HG03095 (cell line): Measurements from ENCODE around the gene CAPN13.

ENCODE experiments used
- ATAC-seq: cut with Tn5 transposase; IDR thresholded peaks from one replicate; pipeline ENCODE4 v1.9.1; 2021; ENCODE audit warnings: moderate library complexity; ENCODE audit not compliant: unreplicated experiment

Gene CAPN13

DNA sequence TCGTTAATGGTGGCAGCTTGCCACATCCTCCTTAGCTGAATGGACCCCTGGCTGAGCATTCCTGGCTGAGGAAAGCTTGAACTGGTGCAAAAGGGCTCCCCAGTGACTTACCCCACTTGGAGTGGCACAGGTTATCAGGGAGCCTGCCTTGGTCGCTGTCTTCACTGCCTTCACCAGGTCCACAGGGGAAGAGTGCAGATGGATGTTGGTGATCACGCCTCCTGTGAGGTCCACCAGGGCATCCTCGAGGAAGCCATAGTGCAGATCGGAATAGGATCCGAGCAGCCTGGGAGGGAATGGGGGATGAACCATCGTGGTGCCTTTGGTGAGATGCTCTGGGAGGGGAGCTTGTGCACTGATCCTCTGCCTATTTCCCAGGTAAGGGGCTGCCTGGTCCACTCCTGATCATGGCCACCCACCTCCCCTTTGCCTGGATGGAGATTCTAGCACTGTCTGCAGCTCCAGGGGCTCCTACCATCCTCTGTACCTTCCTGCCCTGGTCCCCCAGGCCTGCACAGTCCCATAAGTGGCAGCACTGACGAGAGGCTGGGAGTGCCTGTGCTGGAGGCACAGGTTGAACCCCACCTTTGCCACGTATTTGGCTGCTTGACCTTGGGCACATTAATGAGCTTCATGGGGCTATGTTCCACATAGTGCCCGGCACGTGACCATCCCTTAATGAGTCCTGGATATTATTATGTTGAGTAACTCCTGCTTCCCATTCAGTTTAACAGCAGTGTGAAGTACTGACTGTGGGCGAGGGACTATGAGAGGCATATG lies 43.0 kb downstream of the CAPN13 start:
- no peak for ATAC-seq

DNA sequence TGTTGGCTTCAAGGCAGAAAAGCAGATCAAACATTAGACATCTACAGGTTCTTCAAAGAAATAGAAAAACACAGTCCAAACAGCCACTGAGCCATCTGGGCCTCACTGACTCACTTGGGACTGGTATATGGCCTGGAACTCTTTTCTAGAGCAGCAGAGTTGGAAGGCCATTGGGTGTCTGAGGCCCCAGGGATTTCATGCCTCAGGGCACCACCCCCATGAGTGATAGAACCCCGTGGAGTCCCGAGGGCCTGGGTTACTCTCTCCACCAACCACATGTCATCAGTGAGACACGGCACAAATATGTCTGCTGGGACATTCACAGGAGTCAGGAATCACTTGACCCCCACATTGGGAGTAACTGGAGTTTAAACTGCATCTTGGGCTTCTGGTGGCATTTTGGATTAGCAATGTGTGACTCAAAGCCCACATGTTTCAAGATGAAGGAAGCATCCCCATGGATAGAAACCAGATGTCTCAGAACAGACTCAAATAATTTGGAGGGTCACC lies 44.0 kb downstream of the CAPN13 start:
- ATAC-seq = no peak

DNA sequence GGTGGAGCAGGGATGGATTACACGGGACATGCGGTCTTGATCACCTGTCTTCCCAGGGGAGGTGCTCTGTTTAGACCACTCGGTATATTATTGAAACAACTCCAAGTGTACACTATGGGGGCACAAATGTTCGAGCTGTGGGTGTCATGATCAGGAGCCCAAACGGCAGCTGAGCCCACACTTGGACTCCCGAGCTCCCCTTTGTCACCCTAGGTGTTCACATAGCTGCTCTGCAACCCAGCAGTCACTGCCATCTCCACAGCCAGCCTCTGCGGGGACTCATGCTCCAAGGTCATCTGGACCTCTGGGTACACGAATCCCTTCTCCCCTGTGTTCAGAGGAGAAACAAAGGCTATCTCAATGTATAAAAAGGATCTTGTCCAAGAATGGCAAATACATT lies 46.0 kb downstream of the CAPN13 start:
- no peak for ATAC-seq

DNA sequence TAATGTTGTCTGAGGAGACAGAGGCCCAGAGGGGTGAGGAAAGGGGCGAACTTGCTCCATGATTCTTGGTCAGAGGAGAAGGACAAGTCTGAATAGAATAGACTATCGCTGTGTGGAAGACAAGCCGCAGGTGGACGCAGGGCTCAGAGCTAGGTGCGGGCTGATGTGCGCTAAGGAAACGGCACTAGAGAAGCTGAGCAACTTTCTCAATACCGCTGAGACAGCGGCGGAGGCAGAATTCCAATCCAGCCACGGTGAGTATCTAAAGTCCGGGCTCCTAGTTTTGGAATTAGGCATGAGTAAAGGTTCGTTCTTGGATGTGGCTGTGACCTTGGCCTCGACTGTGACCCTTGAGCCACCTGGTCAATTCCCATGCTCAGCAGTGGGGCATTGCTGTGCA lies 47.8 kb downstream of the CAPN13 start:
- ATAC-seq = no peak

DNA sequence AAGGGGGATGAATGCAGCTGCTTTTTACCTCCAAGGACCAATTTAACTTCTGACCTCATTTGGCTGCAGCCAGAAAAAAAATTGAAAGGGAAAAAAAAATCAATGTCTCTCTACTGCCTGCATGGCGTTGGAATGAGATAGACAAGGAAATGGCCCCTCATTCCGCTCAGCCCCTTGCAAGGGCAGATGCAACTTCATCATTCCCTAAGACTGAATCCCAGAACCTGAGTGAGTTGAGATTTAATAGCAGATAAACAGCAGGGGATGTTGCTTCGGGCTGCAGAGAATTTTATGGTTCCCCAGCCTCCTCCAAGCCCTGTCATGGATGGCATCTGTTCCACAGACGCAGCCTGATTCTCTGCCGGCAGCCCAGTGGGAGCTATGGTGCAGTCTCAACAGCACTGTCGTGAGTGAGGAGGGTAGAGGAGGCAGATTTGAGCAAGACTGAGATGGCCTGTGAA lies 49.0 kb downstream of the CAPN13 start:
- ATAC-seq = no peak

DNA sequence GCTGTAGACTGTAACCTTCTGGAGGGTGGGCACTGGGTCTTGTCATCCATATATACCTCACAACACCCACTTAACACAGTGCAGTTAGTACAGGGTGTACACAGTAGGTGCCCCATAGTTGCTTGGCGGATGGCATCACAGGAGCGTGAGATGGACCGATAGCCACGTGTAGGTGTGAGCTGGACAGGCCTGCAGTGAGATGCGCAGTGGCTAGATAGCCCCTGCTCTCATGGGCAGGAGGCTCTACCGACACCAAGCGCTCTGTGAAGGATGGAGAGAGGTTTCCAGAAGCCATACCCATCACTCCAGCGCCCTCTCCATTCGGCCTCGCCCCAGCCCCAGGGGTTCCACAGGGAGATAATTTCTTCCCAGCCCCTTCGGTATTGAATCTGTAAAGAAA lies 49.5 kb downstream of the CAPN13 start:
- no peak for ATAC-seq

DNA sequence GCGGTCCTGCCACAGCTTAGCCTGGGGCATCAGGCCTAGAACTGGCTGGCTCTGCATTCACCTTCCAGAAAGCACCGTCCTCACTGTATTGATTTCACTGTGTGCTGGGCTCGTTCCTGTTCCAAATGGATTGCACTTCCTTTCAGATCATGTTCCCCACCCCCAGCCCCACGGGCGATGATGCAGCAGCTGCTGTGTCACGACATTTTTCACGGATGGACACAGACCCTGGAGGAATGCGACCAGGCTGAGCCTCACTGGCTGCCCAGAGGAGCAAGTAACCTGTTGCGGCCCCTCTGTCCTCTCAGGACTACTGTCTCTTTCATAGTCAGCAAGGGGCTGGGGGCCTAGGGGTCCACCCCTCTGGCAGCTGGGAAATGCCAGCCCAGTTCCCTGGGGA lies 50.3 kb downstream of the CAPN13 start:
- ATAC-seq = no peak

DNA sequence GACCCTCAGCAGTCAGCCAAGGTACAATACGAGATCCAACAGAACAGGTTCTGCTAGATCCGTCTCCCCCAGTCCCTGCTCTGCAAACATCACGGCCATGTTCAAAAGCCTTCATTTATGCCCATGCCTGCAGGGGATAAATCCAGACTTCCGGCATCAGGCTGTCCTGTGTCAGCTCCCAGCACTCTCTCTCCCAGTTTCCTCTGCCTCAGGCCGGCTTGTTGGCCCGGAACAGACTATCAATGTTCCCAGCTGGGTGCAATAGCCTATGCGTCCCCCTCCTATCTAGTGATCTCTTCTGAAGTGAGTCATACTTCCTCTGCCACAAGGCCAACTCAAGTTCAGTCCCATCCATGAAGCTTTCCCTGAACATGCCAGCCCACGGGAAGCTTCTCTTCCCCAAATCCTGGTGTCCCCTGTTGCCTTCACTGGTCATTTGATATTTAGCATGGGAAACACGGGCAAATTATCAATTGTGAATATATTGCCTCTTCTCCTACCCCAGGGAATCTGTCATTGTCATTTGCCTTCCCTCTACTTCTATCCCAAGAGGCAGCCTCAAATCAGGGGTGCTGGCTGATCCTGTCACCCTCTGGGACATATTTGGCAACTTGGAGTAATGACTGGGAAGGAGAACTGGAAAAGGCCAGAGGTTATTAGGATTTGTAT lies 51.1 kb downstream of the CAPN13 start:
- ATAC-seq = no peak

DNA sequence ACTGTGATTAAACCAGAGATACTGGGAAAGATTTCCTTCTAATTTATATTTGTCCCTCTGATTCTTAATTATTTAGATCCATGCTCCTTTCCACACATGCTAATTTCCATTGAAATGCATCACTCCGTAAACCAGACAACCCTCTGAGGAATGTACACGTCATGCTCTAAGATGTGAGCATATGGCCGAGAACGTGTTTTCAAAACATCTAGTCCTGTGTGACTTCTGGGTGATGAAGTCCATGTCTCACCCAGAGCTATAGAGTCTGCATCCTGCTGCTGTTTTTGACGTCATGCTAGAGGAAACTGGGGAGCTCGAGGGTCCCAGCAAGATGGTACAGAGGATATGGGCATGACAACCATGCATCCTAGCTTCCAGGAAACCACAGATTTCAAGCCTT lies 53.6 kb downstream of the CAPN13 start:
- ATAC-seq = no peak

DNA sequence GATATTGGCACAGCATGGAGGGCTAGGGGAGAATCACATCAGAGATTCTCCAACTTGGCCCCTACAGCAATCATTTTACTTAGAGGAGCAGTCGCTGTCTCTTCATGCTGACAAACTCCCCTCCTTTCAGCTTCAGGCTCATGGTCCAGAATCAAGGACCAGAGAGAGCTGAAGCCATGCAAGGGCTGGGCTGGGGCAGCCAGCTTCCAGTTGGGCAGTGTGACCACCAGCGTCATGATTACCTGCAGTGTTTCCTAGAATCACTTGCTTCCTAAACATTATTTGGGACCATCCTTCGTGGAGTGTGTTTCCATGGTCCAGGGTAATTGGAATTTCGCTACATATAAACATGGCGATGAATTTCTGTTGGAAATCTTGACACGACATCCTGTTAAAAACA lies 54.4 kb downstream of the CAPN13 start:
- ATAC-seq = no peak

DNA sequence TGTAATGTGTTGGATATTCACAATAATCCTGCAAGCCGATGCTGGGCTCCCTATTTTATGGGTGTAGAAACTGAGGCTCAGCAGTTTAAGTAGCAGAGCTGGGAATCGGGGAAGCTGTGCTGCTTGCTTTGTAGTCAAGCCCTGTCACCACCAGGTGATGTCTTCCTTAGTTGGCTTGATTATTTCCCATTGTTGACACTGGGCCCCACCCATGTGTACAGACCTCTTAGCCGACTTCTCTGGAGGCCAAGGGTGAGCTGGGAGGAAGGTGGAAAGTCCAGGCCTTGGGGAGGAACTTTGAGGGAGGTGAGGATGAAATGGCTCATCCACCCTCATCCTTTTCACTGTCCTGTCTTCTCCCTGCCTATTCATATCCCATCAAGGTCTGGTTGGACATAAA lies 60.0 kb downstream of the CAPN13 start:
- no peak for ATAC-seq

DNA sequence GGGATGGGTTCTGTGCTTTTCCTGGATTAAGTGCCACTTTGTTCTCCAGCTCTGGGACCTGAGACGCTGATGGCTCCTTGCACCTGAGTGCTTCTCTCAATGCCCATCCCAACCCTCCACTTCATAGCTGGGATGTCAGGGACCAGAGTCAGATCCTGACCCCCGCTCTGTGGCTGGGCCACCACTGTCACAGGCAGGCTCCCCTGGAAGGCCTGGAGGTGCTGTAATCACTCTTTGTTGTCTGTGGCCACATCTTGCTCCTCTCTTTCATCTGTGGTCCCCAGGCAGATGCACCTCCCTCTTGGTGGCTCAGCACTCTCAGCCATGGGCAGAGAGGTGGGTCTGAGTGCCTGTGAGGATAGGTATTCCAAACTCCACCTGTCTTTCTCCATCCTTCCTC lies 62.4 kb downstream of the CAPN13 start:
- no peak for ATAC-seq

DNA sequence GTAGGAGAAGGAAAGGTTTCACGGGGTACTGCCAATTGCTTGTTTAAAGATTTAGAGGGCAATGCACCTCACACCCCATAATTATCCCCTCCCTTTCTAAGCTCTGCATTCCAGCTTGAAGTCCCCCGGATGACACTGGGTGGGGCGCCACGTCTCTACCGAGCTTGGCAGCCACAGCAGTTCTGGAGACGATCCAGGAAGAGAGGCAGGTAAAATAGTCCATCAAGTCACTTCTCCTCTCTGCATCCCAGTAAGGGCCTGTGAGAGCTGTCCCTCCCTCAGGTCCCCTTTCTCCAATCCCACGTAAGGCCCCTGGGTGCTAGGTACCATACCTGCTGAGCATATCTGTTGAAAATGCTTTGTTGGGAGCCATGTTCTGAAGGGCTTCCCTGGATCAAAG lies 65.7 kb downstream of the CAPN13 start:
- ATAC-seq = no peak

DNA sequence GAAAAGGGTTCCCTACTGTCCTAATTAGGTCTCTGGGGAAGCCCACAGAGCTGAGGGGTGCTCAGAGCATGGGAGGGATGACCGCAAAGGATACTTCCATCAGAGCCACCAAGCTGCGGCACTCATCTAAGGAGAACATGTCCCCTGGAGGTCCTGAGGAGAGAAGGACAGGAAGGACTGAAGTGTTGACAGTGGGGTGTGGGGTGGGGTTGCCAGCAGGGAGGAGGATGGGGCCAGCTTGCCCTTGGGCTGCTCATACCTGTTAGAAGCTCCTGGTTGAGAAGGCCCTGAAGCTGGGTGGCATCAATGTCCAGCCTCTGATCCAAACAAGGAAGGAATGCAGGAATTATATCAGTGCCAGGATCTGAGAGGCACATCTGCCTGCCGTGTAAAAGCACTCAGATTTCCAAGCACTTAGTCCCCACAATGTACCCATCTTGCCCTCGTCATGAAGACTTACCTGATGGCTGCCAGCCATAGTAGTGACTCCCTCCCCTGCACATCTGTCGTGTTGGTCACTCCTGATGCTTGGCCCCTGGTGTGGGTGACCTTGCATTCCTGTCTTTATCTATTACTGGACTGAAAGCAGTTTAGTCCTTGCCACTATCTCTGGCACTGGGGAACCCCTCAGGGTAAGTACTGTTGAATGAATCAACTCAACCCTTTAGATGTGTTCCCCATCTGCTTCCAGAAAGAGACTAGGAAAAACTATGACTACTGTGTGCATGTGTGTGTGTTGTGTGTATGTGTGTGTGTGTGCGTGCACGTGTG lies 68.9 kb downstream of the CAPN13 start:
- no peak for ATAC-seq

DNA sequence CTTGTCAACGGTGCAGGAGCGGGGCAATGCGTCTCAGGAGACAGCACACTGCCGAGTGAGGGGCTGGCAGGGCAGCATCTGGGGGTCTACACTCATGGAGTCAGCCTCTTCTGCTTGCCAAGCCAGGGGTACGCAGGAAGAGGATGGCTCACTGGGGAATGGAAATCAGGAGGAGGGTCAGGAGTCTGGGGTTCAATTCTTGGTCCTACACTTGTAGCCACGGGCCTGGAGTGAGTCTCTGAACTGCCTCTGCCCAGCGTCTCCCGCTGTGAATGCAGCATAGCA lies 70.0 kb downstream of the CAPN13 start:
- ATAC-seq = no peak

DNA sequence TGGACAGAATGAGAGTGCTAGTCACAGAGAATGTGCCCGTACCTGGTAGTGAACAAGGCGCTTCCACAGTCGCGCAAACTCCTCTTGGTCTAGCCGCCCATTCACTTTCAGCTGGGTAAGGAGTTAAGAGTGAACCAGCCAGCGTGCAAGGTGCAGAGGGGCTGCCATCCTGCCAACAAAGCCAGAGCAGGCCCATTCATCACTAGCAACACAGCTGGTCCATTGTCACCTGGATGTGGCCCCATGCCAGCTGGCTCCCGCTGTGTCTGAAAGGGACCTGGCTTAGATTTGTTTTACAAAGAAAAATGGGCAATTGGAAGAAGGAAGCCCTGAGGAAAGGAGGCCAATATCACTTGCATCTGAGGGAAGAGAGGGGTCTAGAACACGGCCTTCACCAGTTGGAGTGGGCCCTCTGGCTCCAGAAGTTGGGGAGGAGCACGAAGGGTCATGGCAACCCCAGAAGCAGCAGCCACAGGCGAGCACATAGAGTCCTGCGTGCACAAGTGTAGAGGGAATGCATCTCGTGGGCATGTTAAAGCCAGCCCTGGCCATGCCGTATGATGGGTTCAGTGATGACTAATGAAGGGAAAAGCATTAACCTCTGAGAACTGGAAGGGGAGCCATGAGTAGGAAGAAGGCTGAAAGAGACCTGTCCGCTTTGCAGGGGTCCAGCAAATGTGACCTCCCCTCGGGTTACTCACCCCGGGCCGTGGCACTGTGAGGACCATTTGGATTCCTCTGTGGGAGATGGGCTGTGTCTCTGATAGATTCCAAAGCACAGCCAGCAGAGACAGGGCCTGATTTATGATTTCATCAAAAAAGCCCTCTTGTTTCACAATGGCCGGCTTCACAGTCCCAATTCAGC lies 70.6 kb downstream of the CAPN13 start:
- ATAC-seq = no peak

DNA sequence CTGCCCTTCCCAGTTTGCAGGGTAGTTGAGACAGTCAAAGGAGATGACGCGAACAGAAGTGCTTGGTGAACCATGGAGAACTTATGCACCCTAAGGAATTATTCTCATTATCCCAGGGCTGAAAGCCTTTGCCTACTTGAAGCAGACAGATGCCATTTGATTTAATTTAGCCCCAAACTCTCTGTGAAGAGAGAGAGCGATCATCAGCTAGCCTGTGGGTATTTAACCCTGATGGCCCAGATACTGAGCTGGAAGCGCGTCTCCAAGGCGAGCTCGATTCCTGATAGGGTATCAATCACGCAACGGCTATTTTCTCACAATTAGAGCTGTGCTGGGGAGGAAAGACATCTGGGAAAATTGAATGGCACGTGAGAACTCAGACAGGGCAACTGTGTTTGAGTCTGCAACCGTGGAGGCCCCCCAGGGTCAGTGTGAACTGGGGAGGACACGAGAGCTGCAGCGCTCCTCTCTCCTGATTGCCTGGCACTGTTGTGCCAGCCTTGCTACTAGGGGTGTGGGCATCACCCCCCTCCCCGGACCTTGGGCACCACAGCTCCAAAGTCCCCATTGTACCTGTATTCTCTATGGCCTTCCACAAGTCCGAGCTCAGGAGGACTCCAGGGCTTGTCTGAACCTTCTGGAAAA lies 73.2 kb downstream of the CAPN13 start:
- ATAC-seq = no peak

DNA sequence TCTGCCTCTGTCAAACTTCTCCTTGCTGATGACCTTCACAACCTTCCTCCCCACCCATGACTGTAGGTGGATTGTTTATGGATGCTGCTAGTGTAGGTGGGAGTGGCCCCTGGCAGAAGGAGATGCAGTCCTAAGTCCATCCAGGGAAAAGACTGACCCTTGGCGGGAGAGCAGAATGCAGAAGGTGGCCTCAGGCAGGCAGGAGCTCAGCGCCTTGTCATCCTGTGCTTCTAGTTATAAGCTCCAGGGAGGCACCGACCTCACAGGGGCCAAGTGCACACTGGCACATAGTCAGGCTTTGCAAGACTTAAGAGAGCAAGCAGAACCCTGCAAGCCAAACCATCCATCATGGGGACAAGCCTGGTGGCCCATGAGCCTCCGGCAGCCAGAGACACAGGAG lies 74.4 kb downstream of the CAPN13 start:
- no peak for ATAC-seq

DNA sequence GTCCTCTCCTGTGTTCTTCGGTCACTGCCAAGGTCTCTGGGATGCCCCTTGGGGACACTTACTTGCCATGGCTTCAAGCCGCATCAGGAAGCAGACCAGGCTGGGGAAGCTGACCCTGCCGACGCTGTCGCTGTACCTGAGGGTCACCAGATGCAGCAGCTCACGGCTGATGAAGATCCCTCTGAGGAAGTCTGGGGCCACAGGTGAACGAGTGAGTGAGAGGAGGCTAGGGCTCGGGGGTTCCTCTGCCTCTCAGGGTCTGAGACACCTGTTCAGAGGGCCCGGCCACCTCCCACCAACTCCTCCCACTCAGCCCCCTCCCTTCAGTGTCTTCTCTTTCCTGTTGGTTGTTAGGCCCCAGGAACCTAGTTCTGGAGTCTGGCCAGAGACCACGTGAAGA lies 74.9 kb downstream of the CAPN13 start:
- ATAC-seq = no peak

DNA sequence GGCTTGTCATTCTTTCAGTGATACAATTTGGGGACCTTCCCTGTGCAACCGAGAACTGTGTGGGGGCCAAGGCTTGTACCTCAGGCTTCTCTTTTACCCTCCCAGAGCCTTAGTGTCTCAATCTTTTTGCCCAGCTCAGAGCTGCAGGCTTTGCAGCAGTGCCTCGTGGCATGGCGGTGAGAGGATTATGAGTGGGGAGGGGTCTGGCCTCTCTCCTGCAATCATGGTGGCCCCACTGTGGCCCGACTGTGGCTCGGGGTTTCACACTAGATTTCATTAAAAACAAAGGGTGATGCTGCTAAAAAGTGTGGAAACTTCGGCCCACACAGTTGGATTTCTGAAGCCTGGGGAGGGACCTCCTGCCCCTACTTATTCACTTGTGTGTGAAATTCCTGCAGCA lies 75.5 kb downstream of the CAPN13 start:
- no peak for ATAC-seq
